HG03520 (cell line): ENCODE results near the gene VCAN.

Experiments
- ATAC-seq: cut with Tn5 transposase; IDR thresholded peaks from one replicate; pipeline ENCODE4 v1.9.1; 2021; ENCODE audit warnings: mild to moderate bottlenecking, moderate library complexity; ENCODE audit not compliant: unreplicated experiment

Gene VCAN

DNA sequence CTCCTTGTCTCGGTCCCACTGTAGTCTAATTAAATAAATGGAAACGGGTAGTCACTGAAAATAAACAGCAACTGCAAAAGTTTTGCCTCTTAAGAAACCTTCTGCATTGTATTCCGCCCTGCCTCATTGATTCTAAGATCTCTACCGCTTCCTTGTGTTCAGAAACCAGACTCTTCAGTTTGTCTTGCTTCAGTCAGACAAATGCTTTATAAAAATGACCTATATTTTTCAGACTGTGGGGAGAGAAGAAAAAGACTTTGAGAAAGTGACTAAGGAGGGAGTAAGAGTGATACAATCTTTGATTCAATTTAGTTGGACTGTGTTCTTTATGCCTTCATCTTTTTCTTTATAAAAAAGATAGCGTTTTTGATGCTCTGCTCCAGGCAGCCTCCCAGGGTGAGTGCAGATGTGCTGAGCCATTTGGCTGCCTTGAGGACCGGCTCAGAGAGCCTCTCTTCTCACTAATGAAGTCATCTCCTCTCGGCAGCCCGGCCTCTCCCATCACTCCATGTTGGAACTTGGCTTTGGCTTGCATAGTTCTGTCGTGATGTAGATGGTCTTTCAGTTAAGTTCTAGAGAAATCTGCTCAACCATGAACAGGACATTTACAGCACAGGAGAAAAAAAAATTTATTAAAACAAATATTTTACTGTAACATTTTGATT, 4.0 kb upstream of the VCAN start:
- ATAC-seq, result no peak

GRCh38 chr5:83469075-83469474, 2.5 kb upstream of the VCAN start:
- no peak for ATAC-seq

- no peak for ATAC-seq
These were observed 779 bp upstream of the VCAN start for GRCh38 chr5:83470526-83471404.

- no peak for ATAC-seq
These were observed 616 bp downstream of the VCAN start for GRCh38 chr5:83472213-83472507.

- peak; percentile 43 for ATAC-seq
These were observed 1.2 kb downstream of the VCAN start for GRCh38 chr5:83472508-83473345.

- peak; percentile 62 for ATAC-seq
These were observed 2.0 kb downstream of the VCAN start for GRCh38 chr5:83473346-83474160.

- peak; percentile 39 for ATAC-seq
These were observed 2.7 kb downstream of the VCAN start for GRCh38 chr5:83474161-83474796.

DNA sequence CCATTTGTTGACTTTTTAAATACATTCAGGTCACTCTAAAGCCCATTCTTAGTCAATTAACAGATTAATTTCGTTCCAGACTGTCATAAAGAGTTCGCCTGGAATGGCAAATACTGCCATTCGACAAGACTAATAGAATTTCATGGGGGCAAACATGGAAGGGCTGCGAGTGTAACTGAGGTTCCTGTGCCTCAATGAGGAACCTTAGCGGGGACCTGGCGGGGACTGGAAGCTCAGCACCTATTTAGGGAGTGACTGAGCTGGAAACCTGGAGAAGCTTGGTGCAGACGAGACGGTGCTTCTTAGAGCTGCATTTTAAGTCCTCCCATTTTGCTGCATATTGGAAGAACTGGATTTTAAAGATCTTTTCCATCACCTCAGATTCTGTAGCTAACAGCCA, 3.4 kb downstream of the VCAN start:
- ATAC-seq, result no peak

GRCh38 chr5:83475391-83475863, 3.9 kb downstream of the VCAN start:
- ATAC-seq, result no peak

DNA sequence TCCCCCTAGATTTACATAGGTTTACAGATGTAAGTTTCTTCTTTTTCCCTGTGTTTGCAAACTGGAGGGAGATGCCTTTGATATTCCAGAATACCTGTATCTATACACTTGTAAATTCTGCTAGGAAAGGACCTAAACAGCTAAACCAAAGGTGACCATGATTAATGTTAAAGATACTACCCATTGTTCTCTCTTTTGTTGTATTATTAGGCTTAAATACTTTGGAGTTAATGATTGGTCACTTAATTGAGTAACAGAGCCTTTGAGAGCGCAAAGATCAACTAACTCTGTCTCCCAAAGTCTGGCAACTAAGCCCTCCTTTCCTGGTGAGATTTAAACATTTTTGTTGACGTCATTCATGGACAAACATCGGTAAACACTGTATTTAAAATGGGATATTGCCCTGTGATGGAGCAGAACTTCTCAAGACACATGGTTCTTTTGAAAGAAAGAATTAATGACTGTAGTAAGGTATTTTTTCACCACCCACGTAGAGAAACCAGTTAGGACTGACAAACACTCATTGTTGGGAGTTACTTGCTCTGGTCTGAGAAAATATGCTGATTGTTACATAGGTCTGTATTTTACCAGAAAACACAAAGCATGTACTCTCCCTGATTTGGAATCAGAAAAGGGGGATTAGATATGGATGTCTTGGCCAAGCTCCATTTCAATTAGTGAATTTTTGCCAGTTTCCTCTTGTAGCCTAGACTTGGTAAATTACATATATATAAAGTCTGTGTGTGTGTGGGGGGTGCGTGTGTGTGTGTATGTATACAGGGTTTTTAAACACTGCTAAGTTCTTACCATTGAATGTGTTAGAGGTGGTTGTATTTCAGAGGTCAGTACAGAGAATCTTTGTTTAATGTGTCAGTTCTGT, 4.6 kb downstream of the VCAN start:
- ATAC-seq, result no peak

DNA sequence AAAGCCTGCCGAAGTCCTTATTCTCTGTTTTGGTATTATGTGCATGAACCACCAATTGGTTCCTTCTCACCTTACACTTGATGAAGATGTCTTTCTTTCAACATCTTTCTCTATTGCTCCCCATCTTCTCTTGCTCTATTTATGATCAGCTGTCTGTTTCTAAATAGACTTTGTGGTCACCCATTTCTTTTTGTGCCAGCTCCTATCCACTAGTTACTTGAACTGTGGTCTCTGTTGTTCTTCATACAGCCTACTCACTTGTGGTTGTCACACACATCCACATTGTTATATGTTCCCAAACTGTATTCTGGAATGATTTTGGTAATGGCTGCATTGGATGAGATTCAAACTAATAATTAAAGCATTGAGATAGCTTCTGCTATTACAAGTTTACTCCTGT, 11.4 kb downstream of the VCAN start:
- ATAC-seq, result no peak

DNA sequence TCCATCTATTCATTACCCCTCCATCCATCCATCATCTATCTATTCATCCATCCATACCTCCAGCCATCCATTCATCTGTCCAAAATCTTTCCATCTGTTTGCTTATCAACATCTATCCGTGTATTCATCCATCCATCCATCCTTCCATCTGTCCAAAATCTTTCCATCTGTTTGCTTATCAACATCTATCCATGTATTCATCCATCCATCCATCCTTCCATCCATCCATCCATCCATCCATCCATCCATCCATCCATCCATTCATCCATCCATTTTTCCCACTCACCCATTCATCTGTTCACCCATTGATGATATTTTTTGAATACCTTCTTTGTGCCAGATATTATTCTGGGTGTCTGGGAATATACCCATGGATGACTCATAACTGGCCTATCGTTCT, 12.8 kb downstream of the VCAN start:
- ATAC-seq, result no peak

GRCh38 chr5:83485842-83486241, 14.3 kb downstream of the VCAN start:
- ATAC-seq, result no peak

DNA sequence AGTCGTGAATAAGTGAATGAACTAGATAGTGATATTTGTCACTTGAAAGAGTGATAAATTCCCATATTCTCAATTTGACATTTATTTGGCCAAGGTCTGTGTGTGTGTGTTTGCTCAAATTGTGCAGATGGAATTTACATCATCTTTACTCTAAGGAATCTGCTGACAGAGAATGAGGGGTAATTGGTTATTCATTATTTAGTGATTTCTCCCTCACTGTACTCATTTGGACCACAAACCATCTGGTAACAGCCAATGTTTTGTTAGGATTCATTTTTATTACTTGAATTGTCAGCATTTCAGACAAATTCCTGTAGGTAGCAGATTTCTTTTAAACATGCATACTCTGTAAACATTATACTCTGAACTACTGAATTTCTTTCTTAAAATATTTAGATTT, 15.6 kb downstream of the VCAN start:
- no peak for ATAC-seq

GRCh38 chr5:83488271-83488670, 16.7 kb downstream of the VCAN start:
- ATAC-seq, result no peak

- ATAC-seq, result no peak
These were observed 17.3 kb downstream of the VCAN start for GRCh38 chr5:83488821-83489220.

DNA sequence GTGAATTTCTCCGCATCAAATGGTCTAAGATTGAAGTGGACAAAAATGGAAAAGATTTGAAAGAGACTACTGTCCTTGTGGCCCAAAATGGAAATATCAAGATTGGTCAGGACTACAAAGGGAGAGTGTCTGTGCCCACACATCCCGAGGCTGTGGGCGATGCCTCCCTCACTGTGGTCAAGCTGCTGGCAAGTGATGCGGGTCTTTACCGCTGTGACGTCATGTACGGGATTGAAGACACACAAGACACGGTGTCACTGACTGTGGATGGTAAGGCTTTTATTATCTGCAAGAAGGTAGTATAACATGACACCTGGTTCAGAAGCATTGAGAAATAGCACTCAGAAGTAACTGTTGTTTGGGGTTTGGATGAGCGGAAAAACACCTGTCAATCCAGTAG, 18.7 kb downstream of the VCAN start:
- ATAC-seq, result no peak

DNA sequence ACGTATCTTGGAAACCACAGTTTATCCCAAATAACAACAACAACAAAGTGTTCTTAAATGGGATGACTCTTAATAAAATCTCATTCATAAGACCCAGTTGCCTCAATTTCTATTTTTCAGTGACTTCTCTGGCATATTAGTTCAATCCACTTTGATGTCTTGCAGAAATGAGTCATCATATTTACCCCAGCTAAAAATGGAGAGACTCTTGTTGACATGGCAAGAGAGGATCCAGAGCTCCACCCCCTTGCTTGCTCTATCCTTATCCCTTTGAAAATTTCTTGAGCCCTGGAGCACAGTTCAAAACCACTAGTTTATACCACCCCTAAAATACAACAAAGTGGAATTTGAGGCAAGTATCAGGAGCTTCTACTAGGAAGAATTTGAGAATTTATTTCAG, 20.8 kb downstream of the VCAN start:
- no peak for ATAC-seq

- no peak for ATAC-seq
These were observed 22.1 kb downstream of the VCAN start for GRCh38 chr5:83493644-83494043.
